K562 treated with DMSO at 1 percent for 4 hours (cell line): ENCODE results near the gene TMEM117. TPM values are rescaled to one million over a fixed set of nuclear protein-coding genes. Genes with fewer than 3 reads are reported as not detected.

Source experiments
- total RNA-seq: library from RNA; unstranded; fragments of 300-600 nt; gene quantifications from 2 replicates; pipeline ENCODE4 v1.2.3, GENCODE V29; 2022; ENCODE audit not compliant: insufficient read depth

TMEM117 gene
- total RNA-seq: 0.56 and 0.61 TPM in 2 replicates

DNA sequence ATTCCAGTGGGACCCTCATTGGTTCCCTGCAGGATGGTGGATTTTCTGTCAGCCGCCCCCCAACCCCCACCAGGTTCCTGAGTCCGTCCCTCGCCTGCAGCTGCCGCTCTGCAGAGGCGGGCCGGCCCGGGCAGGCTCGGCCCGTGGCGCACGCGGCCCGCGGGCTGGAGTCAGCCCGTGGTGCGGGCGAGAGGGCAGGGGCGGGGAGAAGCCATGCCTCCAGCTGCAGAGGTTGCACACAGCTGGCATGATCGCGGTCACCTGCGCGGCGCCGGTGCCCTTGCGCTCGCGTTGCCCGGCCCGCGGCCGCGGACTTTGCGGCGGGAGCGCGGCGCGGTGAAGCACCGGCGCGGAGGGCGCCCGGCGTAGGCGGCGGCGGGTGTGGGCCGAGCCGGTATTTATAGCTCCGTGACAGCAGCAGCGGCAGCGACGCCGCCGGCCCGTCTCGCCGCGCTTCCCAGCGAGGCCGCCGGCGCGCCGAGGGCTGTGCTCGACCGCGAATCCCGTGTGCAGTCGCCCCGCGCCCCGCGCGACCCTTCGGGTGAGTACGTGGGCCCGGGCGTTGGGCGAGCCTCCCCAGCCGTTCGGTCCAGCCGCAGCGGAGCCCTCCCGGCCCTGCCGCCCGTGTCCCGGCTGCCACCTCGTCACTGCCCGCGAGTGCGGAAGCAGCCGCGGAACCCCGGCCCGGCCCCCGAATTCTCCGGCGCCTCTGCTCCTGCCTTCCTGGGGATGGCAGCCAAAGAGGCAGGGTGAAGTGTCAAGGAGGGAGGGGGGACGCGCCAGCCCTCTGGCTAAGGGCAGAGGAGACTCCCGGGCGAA is at the start of gene TMEM117:
TSS of gene TMEM117 (plus strand) at position 426 of the 819 bp plus-strand sequence.

DNA sequence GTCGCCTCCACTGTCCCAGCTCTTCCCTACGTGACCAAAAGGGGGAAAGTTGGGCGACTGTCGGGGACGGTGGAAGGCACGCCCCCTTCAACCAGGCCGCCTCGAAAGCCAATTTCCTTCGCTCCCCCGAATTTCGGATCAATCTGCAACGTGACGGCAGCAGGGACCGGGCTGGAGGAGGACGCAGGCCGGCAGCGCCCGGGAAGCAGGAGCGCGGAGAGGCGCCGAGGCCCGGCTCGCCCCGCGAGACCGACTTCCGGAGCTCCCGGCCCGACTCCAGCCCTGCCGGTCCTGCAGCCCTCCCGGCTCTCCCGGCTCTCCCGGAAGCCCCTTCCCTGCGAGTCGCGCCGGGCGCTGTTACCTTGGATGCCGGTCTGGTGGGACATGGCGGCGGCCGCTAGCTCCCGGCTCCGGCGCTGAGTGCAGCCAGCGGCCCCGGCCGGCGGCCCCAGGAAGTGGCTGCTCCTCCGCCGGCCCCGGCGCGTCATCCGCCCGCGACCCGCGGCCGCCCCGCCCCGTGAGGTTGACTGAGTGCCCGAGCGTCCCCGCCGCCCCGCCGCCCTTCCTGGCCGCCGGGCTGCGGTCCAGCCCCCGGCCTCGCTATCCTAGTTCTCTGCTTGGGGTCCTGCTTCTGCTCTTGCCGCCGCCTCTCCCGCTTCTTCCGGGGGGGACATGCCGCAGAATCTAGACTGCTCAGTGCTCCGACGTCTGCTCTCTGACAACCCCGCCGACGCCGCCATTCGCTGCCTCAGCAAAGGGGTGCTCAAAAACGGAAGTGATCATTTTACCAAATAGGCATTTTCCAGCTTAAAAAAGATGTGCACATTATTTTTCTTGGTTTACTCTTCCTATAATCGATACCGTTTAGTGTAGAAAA is 29.8 kb upstream of the TMEM117 start, which contains the start of gene TWF1:
TSS of gene TWF1 (minus strand) at position 458 of the 877 bp plus-strand sequence. CDS start at position 386, 72 bp downstream.

Other genes starting within 250 kb of the TMEM117 start
- gene PUS7L, start 77.3 kb upstream of the TMEM117 start, total RNA-seq: 3.5 and 3.7 TPM in 2 replicates
- gene IRAK4, start 77.1 kb upstream of the TMEM117 start, total RNA-seq: 7.0 and 15.2 TPM in 2 replicates
- gene TWF1, start 29.8 kb upstream of the TMEM117 start, total RNA-seq: 9.7 and 18.0 TPM in 2 replicates